Muscle layer of colon (tissue), 2 donors: ENCODE data around the gene GHRHR.

ENCODE experiments used
- H3K27ac ChIP-seq: one replicate; pipeline ENCODE4 v1.7.0; 2013; ENCODE audit warnings: low read depth, mild to moderate bottlenecking, low read length, moderate library complexity
- H3K27me3 ChIP-seq, 2 donors: one replicate each; pipeline ENCODE4 v1.7.0; 2013; ENCODE audit warnings: low read length in 2 of 2, mild to moderate bottlenecking in 2 of 2; ENCODE audit not compliant: insufficient read depth in 2 of 2, control insufficient read depth in 1 of 2
- H3K36me3 ChIP-seq: one replicate; pipeline ENCODE4 v1.7.0; 2013; ENCODE audit warnings: mild to moderate bottlenecking, low read length; ENCODE audit not compliant: insufficient read depth
- H3K4me1 ChIP-seq: one replicate; pipeline ENCODE4 v1.7.0; 2013; ENCODE audit warnings: mild to moderate bottlenecking, low read length; ENCODE audit not compliant: insufficient read depth
- H3K4me3 ChIP-seq, 2 donors: one replicate each; pipeline ENCODE4 v1.7.0; 2013; ENCODE audit warnings: low read length in 2 of 2, low read depth in 1 of 2, mild to moderate bottlenecking in 1 of 2, moderate library complexity in 1 of 2
- H3K9ac ChIP-seq: one replicate; pipeline ENCODE4 v1.7.0; 2013; ENCODE audit warnings: low read length
- H3K9me3 ChIP-seq: one replicate; pipeline ENCODE4 v1.7.0; 2013; ENCODE audit warnings: mild to moderate bottlenecking, low read length
- donor health status: abdominal sarcoma.
- donor health status: Adenocarcinoma of cecum.

The GHRHR gene

DNA sequence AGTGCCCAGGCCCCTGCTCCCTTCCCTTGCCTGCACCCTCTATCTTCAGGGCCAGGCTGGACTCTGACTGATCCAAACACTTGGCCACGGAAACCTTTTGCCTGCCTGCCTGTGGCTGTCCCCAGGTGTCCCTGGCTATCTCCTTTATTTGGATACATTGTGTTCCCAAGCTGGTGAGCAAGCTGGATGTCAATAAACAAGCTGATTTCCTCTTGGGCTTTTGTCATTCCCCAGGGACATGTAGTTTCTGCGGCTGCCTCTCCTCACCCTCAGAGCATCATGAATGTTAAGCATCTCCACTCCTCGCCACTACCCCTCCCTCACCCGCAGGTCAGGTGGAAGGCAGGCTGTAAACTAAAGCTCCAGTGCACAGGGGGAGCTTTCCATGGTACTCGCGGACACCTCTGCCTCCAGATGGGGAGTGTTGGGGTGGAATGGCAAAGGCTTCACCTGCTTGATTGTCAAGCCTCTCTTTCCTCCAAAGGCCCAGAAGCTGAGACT lies 6.9 kb downstream of the GHRHR start:
- Histone ChIP-seq H3K4me3 (no peak overlapping the region), H3K4me1 (no peaks in the 10 kb centered on the region), H3K9me3 (no peaks in the 10 kb centered on the region), H3K36me3 (no peaks in the 10 kb centered on the region), H3K9ac (no peak overlapping the region), H3K27ac (no peak overlapping the region), H3K27me3 (peaks cover 0 to 3% of the 10 kb centered on the region in 2 donors)

DNA sequence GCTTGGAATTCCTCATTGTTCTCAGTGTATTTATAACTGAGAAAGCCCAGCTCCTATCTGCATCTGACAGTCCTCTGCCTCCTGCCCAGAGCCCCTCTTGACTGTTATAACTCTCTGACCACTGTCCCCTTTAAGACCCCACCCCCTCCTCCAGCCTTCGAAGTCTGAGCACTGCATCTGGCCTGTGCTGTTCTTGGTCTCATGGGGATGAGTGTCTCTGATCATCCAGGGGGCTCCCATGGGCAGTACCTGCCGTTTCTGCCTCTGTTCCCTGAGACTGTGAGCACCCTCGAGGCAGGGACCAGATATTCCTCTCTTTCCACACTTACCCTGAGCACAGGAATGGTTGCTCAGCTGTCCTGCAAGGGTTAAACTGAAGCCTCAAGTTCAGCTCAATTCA lies 7.7 kb downstream of the GHRHR start:
- H3K36me3 ChIP-seq, result no peaks in the 10 kb centered on the region
- H3K4me1 ChIP-seq, result no peaks in the 10 kb centered on the region
- H3K9me3 ChIP-seq, result no peaks in the 10 kb centered on the region
- H3K4me3 ChIP-seq, result no peak overlapping the region
- H3K27me3 ChIP-seq, result peaks cover 0 to 3% of the 10 kb centered on the region in 2 donors
- no peak overlapping the region for H3K27ac ChIP-seq
- H3K9ac ChIP-seq, result no peak overlapping the region

DNA sequence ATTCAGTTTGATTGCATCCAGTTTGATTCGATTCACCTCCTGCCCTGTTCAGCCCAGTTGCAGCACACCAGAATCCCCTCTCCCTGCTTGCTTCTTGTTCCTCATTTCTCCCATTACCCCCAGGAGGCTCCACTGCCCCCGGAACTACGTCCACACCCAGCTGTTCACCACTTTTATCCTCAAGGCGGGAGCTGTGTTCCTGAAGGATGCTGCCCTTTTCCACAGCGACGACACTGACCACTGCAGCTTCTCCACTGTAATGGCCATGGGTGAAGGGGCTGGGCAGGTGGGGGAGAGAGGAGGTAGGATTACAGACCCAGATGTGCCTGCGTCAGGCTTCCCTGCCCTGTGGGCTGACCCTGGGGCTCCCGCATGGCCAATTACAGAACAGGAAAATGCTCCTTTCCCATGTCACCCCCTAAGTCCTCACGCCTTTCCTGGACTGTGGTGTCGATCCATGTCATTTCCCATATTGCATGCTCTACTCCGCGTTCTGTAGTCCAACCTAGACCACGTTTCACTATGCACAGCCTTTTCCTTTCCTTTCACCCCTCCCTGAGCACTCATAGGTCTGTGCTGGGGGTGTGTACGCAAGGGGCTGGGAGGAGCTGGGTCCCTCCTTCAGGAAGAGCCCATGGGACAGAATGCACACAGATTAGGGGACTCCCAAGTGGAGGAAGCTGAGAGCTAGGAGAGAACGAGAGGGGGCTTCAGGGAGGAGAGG lies 8.2 kb downstream of the GHRHR start:
- no peaks in the 10 kb centered on the region for H3K4me1 ChIP-seq
- H3K27ac ChIP-seq, result no peak overlapping the region
- peaks cover 0 to 3% of the 10 kb centered on the region in 2 donors for H3K27me3 ChIP-seq
- no peaks in the 10 kb centered on the region for H3K36me3 ChIP-seq
- H3K4me3 ChIP-seq, result no peak overlapping the region
- no peaks in the 10 kb centered on the region for H3K9me3 ChIP-seq
- no peak overlapping the region for H3K9ac ChIP-seq

DNA sequence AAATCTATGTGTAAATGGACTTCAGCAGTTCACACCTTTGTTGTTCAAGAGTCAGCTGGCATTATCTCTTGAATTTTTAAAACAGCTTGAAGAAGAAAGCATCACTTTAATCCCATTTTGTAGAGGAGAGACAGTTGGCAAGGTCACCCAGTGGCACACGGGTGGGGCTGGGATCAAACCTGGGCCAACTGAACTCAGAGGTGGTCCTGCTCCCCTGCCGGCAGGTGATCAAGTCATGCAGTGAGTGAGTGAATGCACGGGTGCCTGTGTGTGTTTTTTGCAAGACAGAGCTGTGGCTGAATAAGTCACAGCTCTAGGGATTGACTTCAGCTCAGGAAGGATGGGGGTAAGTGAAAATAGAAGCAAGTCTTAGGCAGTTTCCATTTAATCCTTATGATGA lies 9.5 kb downstream of the GHRHR start:
- H3K9ac ChIP-seq, result no peak overlapping the region
- H3K36me3 ChIP-seq, result no peaks in the 10 kb centered on the region
- H3K4me1 ChIP-seq, result no peaks in the 10 kb centered on the region
- peaks cover 0 to 3% of the 10 kb centered on the region in 2 donors for H3K27me3 ChIP-seq
- H3K4me3 ChIP-seq, result no peak overlapping the region
- H3K27ac ChIP-seq, result no peak overlapping the region
- no peaks in the 10 kb centered on the region for H3K9me3 ChIP-seq

DNA sequence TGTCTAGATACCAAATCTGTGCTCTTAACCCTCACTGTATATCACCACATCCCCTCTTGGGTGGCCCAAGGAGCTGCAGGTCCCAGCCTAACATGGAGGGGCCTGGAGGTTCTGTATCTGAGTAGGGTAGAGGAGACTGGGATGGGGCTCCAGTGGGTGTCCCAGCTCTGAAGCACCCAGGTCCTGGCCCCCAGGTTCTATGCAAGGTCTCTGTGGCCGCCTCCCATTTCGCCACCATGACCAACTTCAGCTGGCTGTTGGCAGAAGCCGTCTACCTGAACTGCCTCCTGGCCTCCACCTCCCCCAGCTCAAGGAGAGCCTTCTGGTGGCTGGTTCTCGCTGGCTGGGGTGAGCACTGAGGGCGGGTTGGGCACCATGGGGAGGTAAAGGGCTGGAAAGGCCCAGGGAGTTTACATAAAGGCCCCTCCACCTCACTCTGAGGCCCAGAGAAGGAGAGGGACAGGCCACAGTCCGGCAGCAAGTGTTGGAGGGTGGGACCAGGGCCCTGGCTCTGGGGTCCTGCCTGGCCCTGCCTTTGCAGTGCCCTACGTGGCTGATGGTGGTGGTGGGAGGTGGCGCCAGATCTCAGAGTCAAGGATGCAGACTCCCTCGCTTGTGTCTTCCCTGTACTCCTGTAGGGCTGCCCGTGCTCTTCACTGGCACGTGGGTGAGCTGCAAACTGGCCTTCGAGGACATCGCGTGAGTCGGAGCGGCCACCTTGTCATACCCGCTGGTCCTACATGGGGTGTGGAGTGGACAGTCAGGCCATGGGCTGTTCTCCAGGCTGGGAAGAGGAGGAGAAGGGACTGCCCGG lies 10.2 kb downstream of the GHRHR start:
- Histone ChIP-seq H3K9me3 (no peaks in the 10 kb centered on the region), H3K27ac (no peak overlapping the region), H3K4me1 (no peaks in the 10 kb centered on the region), H3K4me3 (no peak overlapping the region), H3K27me3 (peaks cover 0 to 3% of the 10 kb centered on the region in 2 donors), H3K9ac (no peak overlapping the region), H3K36me3 (no peaks in the 10 kb centered on the region)

DNA sequence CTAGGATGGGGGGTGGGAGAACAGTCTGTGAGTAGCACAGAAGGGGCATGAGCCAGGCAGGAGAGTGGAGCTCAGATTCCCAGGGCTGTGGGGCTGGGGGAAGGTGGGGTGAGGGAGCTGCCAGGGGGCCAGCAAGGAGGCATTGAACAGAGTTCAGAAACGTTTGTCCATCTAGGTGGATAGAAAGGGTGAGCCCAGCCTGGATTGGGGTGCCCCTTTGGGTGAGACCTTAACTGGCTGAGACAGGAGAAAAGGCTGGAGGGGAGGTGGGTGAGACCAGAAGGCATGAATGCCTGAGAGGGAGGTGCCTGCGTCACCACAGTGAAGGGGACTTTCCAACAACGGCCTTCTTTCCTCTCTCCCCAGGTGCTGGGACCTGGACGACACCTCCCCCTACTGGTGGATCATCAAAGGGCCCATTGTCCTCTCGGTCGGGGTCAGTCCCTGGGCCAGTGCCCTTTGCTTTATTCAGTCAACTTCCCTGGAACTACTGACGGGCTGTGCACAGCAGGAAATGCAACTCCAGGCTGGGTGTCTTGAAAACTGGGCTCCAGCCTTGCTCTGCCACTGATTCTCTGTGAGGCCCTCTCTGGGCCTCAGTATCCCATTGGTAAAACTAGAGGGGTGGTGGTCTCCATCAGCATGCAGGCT lies 11.0 kb downstream of the GHRHR start:
- Histone ChIP-seq H3K4me1 (no peaks in the 10 kb centered on the region), H3K4me3 (no peak overlapping the region), H3K27me3 (peaks cover 0 to under 1% of the 10 kb centered on the region in 2 donors), H3K9me3 (no peaks in the 10 kb centered on the region), H3K9ac (no peak overlapping the region), H3K27ac (no peak overlapping the region), H3K36me3 (no peaks in the 10 kb centered on the region)

DNA sequence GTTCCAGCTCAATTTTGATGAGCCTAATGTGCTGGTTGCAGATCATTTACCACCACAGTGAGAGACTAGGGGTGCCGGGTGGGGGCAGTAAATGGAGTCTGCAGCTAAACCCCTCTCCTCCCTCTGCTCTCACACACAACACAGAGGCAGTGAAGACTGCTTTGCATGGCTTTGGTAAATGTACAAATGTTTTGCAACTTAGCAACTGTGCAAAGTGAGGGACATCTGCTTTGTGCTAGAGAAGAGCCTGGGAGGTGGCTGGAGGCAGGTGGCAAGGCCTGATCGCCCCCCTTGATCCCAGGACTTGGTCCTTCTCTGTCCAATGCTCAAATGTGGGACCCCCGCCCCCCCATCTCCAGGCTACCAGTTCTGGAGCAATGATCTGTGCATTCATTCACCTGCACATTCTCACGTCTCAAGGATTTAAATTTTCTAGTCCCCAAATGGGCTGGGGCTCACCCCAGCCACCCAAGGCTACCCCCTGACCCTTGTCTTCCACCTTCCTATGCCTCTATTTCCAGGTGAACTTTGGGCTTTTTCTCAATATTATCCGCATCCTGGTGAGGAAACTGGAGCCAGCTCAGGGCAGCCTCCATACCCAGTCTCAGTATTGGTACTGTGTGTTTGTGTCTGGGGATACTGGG lies 11.6 kb downstream of the GHRHR start:
- H3K27me3 ChIP-seq, result no peaks in the 10 kb centered on the region
- H3K9ac ChIP-seq, result no peak overlapping the region
- no peaks in the 10 kb centered on the region for H3K4me1 ChIP-seq
- no peaks in the 10 kb centered on the region for H3K36me3 ChIP-seq
- H3K4me3 ChIP-seq, result no peak overlapping the region
- H3K27ac ChIP-seq, result no peak overlapping the region
- H3K9me3 ChIP-seq, result no peaks in the 10 kb centered on the region

DNA sequence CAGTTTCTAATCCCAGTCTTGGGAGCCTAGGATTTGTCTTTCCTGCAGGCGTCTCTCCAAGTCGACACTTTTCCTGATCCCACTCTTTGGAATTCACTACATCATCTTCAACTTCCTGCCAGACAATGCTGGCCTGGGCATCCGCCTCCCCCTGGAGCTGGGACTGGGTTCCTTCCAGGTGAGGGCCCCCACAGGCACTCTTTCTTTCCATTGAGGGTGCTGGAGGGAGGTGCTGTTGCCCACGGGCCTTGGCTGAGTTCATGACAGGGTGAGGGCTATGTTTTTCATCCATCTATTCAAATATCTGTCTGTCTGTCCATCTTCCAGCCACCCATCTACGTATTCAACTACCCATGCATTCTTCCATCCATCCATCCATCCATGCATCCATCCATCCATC lies 12.6 kb downstream of the GHRHR start:
- H3K27ac ChIP-seq, result no peak overlapping the region
- H3K4me1 ChIP-seq, result no peaks in the 10 kb centered on the region
- H3K9ac ChIP-seq, result no peak overlapping the region
- no peak overlapping the region for H3K4me3 ChIP-seq
- H3K9me3 ChIP-seq, result no peaks in the 10 kb centered on the region
- H3K36me3 ChIP-seq, result no peaks in the 10 kb centered on the region
- H3K27me3 ChIP-seq, result no peaks in the 10 kb centered on the region

DNA sequence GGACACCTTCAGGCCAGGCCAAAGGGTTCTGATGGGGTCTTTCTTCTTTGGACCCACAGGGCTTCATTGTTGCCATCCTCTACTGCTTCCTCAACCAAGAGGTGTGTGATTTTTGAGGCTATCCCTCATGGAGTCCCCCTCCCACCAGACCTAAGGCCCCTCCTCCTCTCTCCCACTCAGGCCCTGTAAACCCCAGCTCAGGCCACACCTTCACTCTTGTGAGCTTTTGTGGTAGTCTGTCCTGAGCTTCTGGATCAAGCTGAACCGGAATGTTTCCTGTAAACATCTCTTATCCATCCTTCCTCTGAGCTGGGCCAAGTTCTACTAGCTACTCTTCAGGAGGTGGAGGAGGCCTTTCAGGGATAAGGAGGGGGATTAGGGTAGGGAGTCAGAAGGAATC lies 13.5 kb downstream of the GHRHR start:
- Histone ChIP-seq H3K4me3 (no peak overlapping the region), H3K4me1 (no peaks in the 10 kb centered on the region), H3K9ac (no peak overlapping the region), H3K9me3 (no peaks in the 10 kb centered on the region), H3K36me3 (no peaks in the 10 kb centered on the region), H3K27ac (no peak overlapping the region), H3K27me3 (no peaks in the 10 kb centered on the region)

DNA sequence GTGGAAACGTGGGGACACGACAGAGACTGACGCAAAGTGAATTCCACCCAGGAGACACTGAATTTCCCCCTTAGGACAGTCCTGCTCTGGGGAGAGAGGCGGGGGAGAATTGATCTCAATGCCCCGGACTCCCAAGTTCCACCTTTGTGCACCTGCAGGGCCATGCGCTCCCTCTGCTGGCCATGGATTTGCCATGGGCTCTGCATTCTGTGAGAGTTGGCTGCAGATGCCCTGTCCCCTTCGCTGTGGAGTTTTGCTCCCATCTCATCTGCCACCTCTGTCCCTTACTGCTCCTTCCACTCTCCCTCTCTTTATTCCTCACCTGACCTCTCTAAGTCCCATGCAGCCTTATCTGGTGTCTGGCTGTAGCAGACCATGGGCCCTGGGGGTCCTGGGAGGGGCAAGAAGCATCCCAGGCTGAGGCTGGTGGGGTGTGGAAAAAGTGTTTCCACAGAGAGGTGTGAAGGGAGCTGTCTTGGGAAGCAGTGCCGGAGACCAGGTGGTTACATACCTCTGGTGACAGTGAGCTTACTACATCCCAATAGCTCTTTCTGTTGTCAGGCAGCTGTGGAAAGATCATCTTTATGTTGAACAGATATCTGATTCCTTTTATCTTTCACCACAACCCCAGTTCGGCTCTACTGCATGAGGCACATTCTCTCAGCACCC lies 14.3 kb downstream of the GHRHR start:
- Histone ChIP-seq H3K9me3 (no peaks in the 10 kb centered on the region), H3K27me3 (no peaks in the 10 kb centered on the region), H3K9ac (no peak overlapping the region), H3K4me1 (no peaks in the 10 kb centered on the region), H3K4me3 (no peak overlapping the region), H3K27ac (no peak overlapping the region), H3K36me3 (no peaks in the 10 kb centered on the region)

DNA sequence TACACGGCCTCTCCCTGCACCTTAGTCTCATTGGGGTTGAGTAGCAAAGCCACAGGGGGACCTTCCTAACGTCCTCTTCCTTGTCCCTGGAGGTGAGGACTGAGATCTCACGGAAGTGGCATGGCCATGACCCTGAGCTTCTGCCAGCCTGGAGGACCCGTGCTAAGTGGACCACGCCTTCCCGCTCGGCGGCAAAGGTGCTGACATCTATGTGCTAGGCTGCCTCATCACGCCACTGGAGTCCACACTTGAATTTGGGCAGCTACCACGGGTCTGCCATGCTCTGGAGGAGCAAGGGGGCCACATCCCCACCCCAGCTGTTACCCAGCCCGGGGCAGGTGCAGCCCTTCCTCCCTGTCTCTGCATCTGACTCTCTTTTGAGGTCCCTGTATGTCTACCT lies 15.3 kb downstream of the GHRHR start:
- Histone ChIP-seq H3K36me3 (no peaks in the 10 kb centered on the region), H3K9me3 (no peaks in the 10 kb centered on the region), H3K4me3 (no peak overlapping the region), H3K9ac (no peak overlapping the region), H3K4me1 (no peaks in the 10 kb centered on the region), H3K27ac (no peak overlapping the region), H3K27me3 (no peaks in the 10 kb centered on the region)
